ENCODE measurements around the gene TOM1L2. TPM values are rescaled to one million over a fixed set of nuclear protein-coding genes. Genes with fewer than 3 reads are reported as not detected.

The TOM1L2 gene
- total RNA-seq, 1 donor from 2014 or later, result 18.3 TPM

DNA sequence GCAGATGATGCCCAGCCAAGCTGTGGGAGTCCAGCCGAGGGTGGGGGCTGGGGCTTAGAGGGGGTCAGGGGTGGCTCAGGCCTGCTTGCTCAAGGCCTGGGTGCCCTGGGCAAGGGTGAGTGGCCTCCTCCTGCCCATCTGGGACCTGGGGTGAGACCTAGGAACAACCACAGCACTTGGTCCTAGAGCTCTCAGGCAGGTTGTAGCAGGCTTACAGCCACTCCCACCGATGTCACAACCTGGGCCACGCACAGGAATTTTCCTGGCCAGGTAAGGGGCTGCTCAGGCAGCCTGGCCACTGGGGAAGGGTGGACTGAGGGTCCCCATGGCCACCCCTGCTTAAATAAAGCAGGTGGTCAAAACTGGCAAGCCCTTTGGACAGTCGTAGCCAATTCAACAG, 129.1 kb downstream of the TOM1L2 start:
- ChIA-PET POLR2A (no interaction called here), CTCF (no interaction called here)
- peaks cover 24% of the 10 kb centered on the region for H3K4me1 Mint-ChIP-seq
- H3K4me3 Mint-ChIP-seq, result no peak overlapping the region
- intact Hi-C loops (cut with micrococcal nuclease), result no loop called here
- H3K36me3 Mint-ChIP-seq (ENCODE audit: low read depth), result peaks cover 3% of the 10 kb centered on the region
- no peak for DNase-seq
- ATAC-seq (ENCODE audit: low read depth), result no peak
- no peaks in the 10 kb centered on the region for H3K27me3 Mint-ChIP-seq
- no peaks in the 10 kb centered on the region for H3K9me3 Mint-ChIP-seq
- H3K27ac Mint-ChIP-seq, result no peak overlapping the region
- TF ChIP-seq, protein P1, sequence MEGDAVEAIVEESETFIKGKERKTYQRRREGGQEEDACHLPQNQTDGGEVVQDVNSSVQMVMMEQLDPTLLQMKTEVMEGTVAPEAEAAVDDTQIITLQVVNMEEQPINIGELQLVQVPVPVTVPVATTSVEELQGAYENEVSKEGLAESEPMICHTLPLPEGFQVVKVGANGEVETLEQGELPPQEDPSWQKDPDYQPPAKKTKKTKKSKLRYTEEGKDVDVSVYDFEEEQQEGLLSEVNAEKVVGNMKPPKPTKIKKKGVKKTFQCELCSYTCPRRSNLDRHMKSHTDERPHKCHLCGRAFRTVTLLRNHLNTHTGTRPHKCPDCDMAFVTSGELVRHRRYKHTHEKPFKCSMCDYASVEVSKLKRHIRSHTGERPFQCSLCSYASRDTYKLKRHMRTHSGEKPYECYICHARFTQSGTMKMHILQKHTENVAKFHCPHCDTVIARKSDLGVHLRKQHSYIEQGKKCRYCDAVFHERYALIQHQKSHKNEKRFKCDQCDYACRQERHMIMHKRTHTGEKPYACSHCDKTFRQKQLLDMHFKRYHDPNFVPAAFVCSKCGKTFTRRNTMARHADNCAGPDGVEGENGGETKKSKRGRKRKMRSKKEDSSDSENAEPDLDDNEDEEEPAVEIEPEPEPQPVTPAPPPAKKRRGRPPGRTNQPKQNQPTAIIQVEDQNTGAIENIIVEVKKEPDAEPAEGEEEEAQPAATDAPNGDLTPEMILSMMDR (IDR thresholded peaks at IDR 0.05), result no peak

DNA sequence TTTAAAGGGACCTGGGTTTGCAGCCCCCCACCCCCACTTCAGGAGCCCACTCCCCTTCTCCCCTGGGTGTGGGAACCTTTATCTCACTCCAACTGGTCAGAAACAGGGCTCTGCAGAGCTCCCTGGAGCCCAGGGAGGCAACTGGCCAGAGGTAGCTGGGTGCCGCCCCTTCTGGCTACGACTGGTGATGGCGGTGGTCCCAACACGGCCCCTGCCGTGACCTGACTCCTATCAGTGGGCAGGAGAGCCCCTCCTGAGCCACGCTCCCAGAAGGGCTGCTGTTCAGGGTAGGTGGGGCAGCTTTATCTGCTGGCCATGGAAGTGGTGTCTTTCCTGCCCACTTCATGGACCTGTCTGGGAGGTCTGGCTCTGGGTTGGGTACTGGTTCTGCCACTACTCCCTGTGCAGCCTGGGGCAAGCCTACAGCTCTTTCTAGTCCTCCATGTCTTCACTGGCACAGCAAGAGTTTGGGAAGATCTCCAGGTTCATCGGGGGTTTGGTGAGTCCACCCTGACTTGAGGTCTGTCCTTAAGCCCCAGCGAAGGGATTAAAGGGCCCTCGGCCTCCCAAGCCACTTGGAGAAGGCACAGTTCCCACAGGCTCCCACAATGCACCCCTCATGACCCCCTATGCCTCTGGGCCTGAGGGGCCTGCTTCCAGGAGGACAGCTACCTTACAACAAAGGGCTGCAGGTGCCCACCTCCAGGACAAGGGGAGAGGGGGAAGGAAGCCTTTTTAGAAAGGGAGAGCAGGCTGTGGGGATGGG, 129.9 kb downstream of the TOM1L2 start:
- POLR2A ChIA-PET, result interaction anchor here (1.2 kb wide), 1 partner anchor 12 kb away, joined by 3 read pairs; no protein-coding TSS in a partner anchor
- Mint-ChIP-seq H3K27ac (peak overlapping the region; percentile 30), H3K27me3 (no peaks in the 10 kb centered on the region), H3K4me3 (no peak overlapping the region), H3K4me1 (peaks cover 31% of the 10 kb centered on the region), H3K36me3 (ENCODE audit: low read depth) (peaks cover 3% of the 10 kb centered on the region), H3K9me3 (no peaks in the 10 kb centered on the region)
- ATAC-seq (ENCODE audit: low read depth), result no peak
- no peak for DNase-seq
- CTCF ChIA-PET, result interaction anchor here (2.1 kb wide), 1 partner anchor 17 kb away, joined by 5 read pairs; no protein-coding TSS in a partner anchor
- intact Hi-C loops (cut with micrococcal nuclease), result no loop called here
- TF ChIP-seq, protein P1 (IDR thresholded peaks at IDR 0.05), result no peak

DNA sequence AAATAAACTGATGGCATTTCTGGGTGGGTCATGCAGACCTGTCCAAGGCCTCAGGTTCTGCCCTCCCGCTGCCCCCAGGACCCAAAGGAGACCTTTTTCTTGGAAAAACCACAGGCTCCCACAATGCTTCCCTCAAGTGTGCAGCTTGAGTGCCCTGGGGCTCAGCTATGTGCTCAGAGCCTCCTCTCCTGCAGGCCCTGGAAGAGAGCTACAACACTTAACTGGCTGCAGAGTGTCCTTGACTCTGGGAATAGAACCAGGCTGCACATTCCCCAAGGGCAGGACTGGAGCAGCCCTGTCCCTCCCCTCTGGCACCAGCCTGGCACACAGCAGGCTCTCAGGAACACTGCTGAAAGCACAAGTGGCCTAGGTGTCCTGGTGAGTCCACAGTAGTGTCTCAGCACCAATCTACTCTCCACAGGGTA, 130.6 kb downstream of the TOM1L2 start:
- no peak overlapping the region for H3K27ac Mint-ChIP-seq
- H3K36me3 Mint-ChIP-seq (ENCODE audit: low read depth), result no peaks in the 10 kb centered on the region
- ATAC-seq (ENCODE audit: low read depth), result no peak
- DNase-seq, result no peak
- no peak overlapping the region for H3K4me3 Mint-ChIP-seq
- H3K4me1 Mint-ChIP-seq, result peaks cover 35% of the 10 kb centered on the region
- ChIA-PET POLR2A (interaction anchor here (1.2 to 1.5 kb wide), 5 partner anchors 13 to 159 kb away, joined by 3 to 8 read pairs (median 5); partner anchors contain the start of genes DRC3 and TOM1L2), CTCF (interaction anchor here (2.1 kb wide), 1 partner anchor 18 kb away, joined by 5 read pairs; no protein-coding TSS in a partner anchor)
- no peaks in the 10 kb centered on the region for H3K9me3 Mint-ChIP-seq
- no peaks in the 10 kb centered on the region for H3K27me3 Mint-ChIP-seq
- intact Hi-C loops (cut with micrococcal nuclease), result no loop called here
- TF ChIP-seq, protein P1 (IDR thresholded peaks at IDR 0.05), result no peak

DNA sequence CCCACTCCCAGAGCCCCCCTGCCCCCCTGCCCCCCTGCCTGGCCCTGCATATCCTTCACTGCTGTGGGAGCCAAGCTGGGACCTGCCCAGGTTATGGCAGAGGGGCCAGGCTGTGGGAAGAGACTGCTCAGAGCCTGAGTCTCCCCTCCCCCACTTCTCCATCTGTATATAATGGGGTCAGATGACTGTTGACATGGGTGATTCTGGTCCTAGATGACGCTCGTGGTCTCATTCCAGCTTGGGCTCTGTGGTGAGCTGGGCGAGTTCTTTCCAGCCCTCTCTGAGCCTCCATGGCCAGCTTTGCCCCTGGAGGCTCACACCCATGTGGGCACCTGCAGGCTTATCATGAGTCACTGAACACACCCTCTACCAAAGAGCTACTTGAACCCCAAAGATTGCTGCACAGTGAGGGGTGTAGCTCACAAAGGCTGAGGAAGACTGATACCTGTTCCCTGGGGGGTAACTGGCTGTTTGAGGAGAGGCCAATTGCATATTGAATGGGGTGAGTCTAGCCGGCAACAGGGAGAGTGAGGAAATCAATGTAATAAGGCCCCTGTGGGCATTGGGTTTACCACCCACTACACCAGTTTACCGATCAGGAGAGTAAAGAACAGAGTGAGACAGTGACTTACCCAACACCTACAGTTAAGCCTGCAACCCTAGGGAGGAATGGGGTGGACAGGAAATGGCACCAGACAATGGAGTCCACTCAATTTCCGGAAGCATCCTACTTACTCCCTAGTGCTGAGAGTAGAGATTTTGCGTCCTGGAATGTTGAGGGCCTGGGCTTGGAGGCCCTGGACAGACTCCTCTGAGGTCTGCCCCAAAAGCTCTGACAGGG, 131.2 kb downstream of the TOM1L2 start:
- H3K27me3 Mint-ChIP-seq, result no peaks in the 10 kb centered on the region
- H3K4me1 Mint-ChIP-seq, result peaks cover 37% of the 10 kb centered on the region
- H3K9me3 Mint-ChIP-seq, result no peaks in the 10 kb centered on the region
- H3K4me3 Mint-ChIP-seq, result peak overlapping the region; percentile 73
- DNase-seq (no peak), ATAC-seq (ENCODE audit: low read depth) (no peak)
- H3K27ac Mint-ChIP-seq, result peak overlapping the region; percentile 86
- no peaks in the 10 kb centered on the region for H3K36me3 Mint-ChIP-seq (ENCODE audit: low read depth)
- TF ChIP-seq, protein P1 (IDR thresholded peaks at IDR 0.05), result no peak
- ChIA-PET POLR2A (interaction anchor here (1.1 to 1.5 kb wide), 8 partner anchors 8 to 159 kb away, joined by 3 to 9 read pairs (median 4); partner anchors contain the start of genes DRC3 and TOM1L2), CTCF (interaction anchor here (2.1 kb wide), 1 partner anchor 19 kb away, joined by 5 read pairs; no protein-coding TSS in a partner anchor)
- intact Hi-C loops (cut with micrococcal nuclease), result loop anchor here (1.0 kb wide), 3 partner anchors 9 to 29 kb away; no protein-coding TSS in a partner anchor

All from activated B cell treated with CpG ODN at 0.5 μM for 24 hours (primary cell).